Brain pericyte (primary cell): ENCODE measurements around the gene MRGPRG.

Experiments used
- DNase-seq: peaks from one replicate; pipeline ENCODE4 v3.0.0-alpha.2; 2012; ENCODE audit warnings: low read depth, low spot score

The MRGPRG gene

GRCh38 chr11:3225826-3226750, 7.5 kb upstream of the MRGPRG start:
- no peak for DNase-seq

- DNase-seq = no peak
These were observed 6.6 kb upstream of the MRGPRG start for GRCh38 chr11:3225159-3225758.

- DNase-seq = no peak
These were observed 5.9 kb upstream of the MRGPRG start for GRCh38 chr11:3224401-3225057.

GRCh38 chr11:3223932-3224381, 5.3 kb upstream of the MRGPRG start:
- DNase-seq = no peak

GRCh38 chr11:3222941-3223915, 4.6 kb upstream of the MRGPRG start:
- DNase-seq = no peak

GRCh38 chr11:3222003-3222855, 3.6 kb upstream of the MRGPRG start:
- DNase-seq = no peak

- DNase-seq = no peak
These were observed 2.9 kb upstream of the MRGPRG start for GRCh38 chr11:3221408-3222002.

- DNase-seq = no peak
These were observed 2.2 kb upstream of the MRGPRG start for GRCh38 chr11:3220521-3221407.

GRCh38 chr11:3220101-3220500, 1.5 kb upstream of the MRGPRG start:
- no peak for DNase-seq

GRCh38 chr11:3219281-3219892, 774 bp upstream of the MRGPRG start:
- no peak for DNase-seq

GRCh38 chr11:3217818-3218482, 663 bp downstream of the MRGPRG start:
- DNase-seq = no peak

- DNase-seq = no peak
These were observed 2.5 kb downstream of the MRGPRG start for GRCh38 chr11:3216027-3216525.

- no peak for DNase-seq
These were observed 3.1 kb downstream of the MRGPRG start for GRCh38 chr11:3215346-3216026.

GRCh38 chr11:3214420-3214699, 4.3 kb downstream of the MRGPRG start:
- DNase-seq = no peak

GRCh38 chr11:3213659-3214419, 4.8 kb downstream of the MRGPRG start:
- DNase-seq = no peak

GRCh38 chr11:3208272-3208671, 10.3 kb downstream of the MRGPRG start:
- DNase-seq = no peak
